Uterus (tissue), 4 donors: ENCODE measurements around the gene ADPRHL1. TPM values are rescaled to one million over a fixed set of nuclear protein-coding genes. Genes with fewer than 3 reads are reported as not detected.
"Not testable (repeated sequence)": the region's sequence is repeated elsewhere in the genome, so short reads cannot be mapped to it uniquely, and the experiment has no call there.

ENCODE experiments used
- DNase-seq, 2 donors: peaks; one replicate each; pipeline ENCODE4 v3.0.0-alpha.2; 2019 to 2020
- H3K27ac ChIP-seq, 2 donors: fragments of 200-600 bp; sonication (generic); 1 replicate in 1 of 2; 2 replicates in 1 of 2; pipeline ENCODE4 v1.5.1; 2016 to 2018
- H3K27me3 ChIP-seq, 2 donors: fragments of 200-600 bp; sonication (generic); one replicate each; pipeline ENCODE4 v1.5.1; 2018 to 2019; ENCODE audit warnings: control low read depth in 1 of 2
- H3K36me3 ChIP-seq, 2 donors: fragments of 200-600 bp; sonication (generic); one replicate each; pipeline ENCODE4 v1.5.1; 2019; ENCODE audit warnings: control low read depth in 1 of 2
- H3K4me1 ChIP-seq, 2 donors: fragments of 200-600 bp; sonication (generic); one replicate each; pipeline ENCODE4 v1.5.1; 2018 to 2019; ENCODE audit warnings: control low read depth in 1 of 2
- H3K4me3 ChIP-seq, 2 donors: fragments of 200-600 bp; sonication (generic); 1 replicate in 1 of 2; 2 replicates in 1 of 2; pipeline ENCODE4 v1.5.1; 2018 to 2019; ENCODE audit warnings: mild to moderate bottlenecking in 1 of 2
- H3K9me3 ChIP-seq, 2 donors: fragments of 200-600 bp; sonication (generic); one replicate each; pipeline ENCODE4 v1.5.1; 2019; ENCODE audit warnings: control low read depth in 1 of 2
- CTCF ChIP-seq, 4 experiments: fragments of 200-600 bp in 2 of 4; fragments of 450-650 bp in 2 of 4; sonication (generic) in 2 of 4; IDR thresholded peaks; one replicate each; pipeline ENCODE4 v1.5.1; 2016 to 2019; ENCODE audit warnings: antibody characterized with exemption in 4 of 4, mild to moderate bottlenecking in 2 of 4, moderate library complexity in 1 of 4
- POLR2A ChIP-seq, 2 donors: fragments of 450-650 bp; IDR thresholded peaks; one replicate each; pipeline ENCODE4 v1.6.1; 2016; ENCODE audit warnings: antibody characterized with exemption in 2 of 2, mild to moderate bottlenecking in 1 of 2, moderate library complexity in 1 of 2
- intact Hi-C: fragments of 100-400 bp; cut with DNase I; formaldehyde crosslinking; loops from one replicate; pipeline ENCODE4 v1.15.1; 2023; ENCODE audit warnings: low total_unique reads
- total RNA-seq, 4 donors: library from RNA; depleted of rRNA in 3 of 4; stranded (reverse); fragments of >200 nt in 3 of 4; gene quantifications; one replicate each; pipeline versions ENCODE4 v1.1.0 to v1.2.4, GENCODE V29; 2014 to 2023
- donor health status: DM: yes; HTN: yes; CAD: no.

The ADPRHL1 gene
- total RNA-seq, 4 donors from 2014 or later, result 1.6 to 3.3 TPM; not detected in 2

- Histone ChIP-seq H3K4me1 (no peaks in the 10 kb centered on the region), H3K9me3 (no peaks in the 10 kb centered on the region), H3K4me3 (no peak overlapping the region), H3K27ac (peak overlapping the region; percentile 25 to 35), H3K27me3 (no peaks in the 10 kb centered on the region), H3K36me3 (no peaks in the 10 kb centered on the region)
- TF ChIP-seq CTCF (IDR thresholded peaks at IDR 0.05), result no peak
- no peak for TF ChIP-seq POLR2A (IDR thresholded peaks at IDR 0.05)
- intact Hi-C loops, result no loop called here
- DNase-seq, result no peak
These were observed 18.6 kb upstream of the ADPRHL1 start for GRCh38 chr13:113471844-113472243.

- H3K36me3 ChIP-seq, intact Hi-C loops: not testable (repeated sequence)
These were observed 17.4 kb upstream of the ADPRHL1 start for GRCh38 chr13:113470635-113471163.

GRCh38 chr13:113470073-113470472, 16.8 kb upstream of the ADPRHL1 start:
- Histone ChIP-seq H3K4me3 (no peak overlapping the region), H3K4me1 (no peaks in the 10 kb centered on the region), H3K36me3 (no peaks in the 10 kb centered on the region), H3K27me3 (no peaks in the 10 kb centered on the region), H3K27ac (no peak overlapping the region), H3K9me3 (no peaks in the 10 kb centered on the region)
- no peak for DNase-seq
- TF ChIP-seq CTCF (IDR thresholded peaks at IDR 0.05) (no peak), POLR2A (IDR thresholded peaks at IDR 0.05) (no peak)
- intact Hi-C loops, result no loop called here

More at GRCh38 chr13:113470635-113471163, 17.4 kb upstream of the ADPRHL1 start:
- not testable (repeated sequence) for H3K4me1 ChIP-seq, H3K9me3 ChIP-seq, DNase-seq, H3K27ac ChIP-seq, H3K4me3 ChIP-seq, H3K27me3 ChIP-seq

GRCh38 chr13:113469582-113469981, 16.3 kb upstream of the ADPRHL1 start:
- H3K36me3 ChIP-seq, result no peaks in the 10 kb centered on the region
- H3K27ac ChIP-seq, result no peak overlapping the region
- no peak for DNase-seq
- H3K4me3 ChIP-seq, result no peak overlapping the region
- no peaks in the 10 kb centered on the region for H3K27me3 ChIP-seq
- intact Hi-C loops, result no loop called here
- H3K9me3 ChIP-seq, result no peaks in the 10 kb centered on the region
- no peak for TF ChIP-seq POLR2A (IDR thresholded peaks at IDR 0.05)
- TF ChIP-seq CTCF (IDR thresholded peaks at IDR 0.05), result no peak
- no peaks in the 10 kb centered on the region for H3K4me1 ChIP-seq

- H3K9me3 ChIP-seq, result no peaks in the 10 kb centered on the region
- H3K27ac ChIP-seq, result no peak overlapping the region
- no peak overlapping the region for H3K4me3 ChIP-seq
- no peaks in the 10 kb centered on the region for H3K4me1 ChIP-seq
- no peaks in the 10 kb centered on the region for H3K27me3 ChIP-seq
- no peaks in the 10 kb centered on the region for H3K36me3 ChIP-seq
- intact Hi-C loops, result no loop called here
- no peak for TF ChIP-seq CTCF (IDR thresholded peaks at IDR 0.05)
- no peak for TF ChIP-seq POLR2A (IDR thresholded peaks at IDR 0.05)
- no peak for DNase-seq
These were observed 15.3 kb upstream of the ADPRHL1 start for GRCh38 chr13:113468472-113469201.
